Activated CD8-positive, alpha-beta T cell treated with anti-CD3 and anti-CD28 coated beads for 36 hours (primary cell): ENCODE measurements around the gene PDE4B. TPM values are rescaled to one million over a fixed set of nuclear protein-coding genes. Genes with fewer than 3 reads are reported as not detected.
"Not testable (repeated sequence)": the region's sequence is repeated elsewhere in the genome, so short reads cannot be mapped to it uniquely, and the experiment has no call there.

Source experiments
- ATAC-seq: fragments of 200-7000 bp; cut with Tn5 transposase; one replicate; pipeline ENCODE4 v1.10.0; 2021; ENCODE audit warnings: mild to moderate bottlenecking, moderate library complexity
- CTCF ChIA-PET: fragments of 350-600 bp; sonication (Branson Sonifier 250); formaldehyde crosslinking; loops from one replicate; lab custom pipeline; 2021; ENCODE audit warnings: antibody characterized with exemption; lab: Charles Lee
- POLR2A ChIA-PET: fragments of 350-600 bp; sonication (Branson Sonifier 250); formaldehyde crosslinking; loops from one replicate; lab custom pipeline; 2021; ENCODE audit warnings: antibody characterized with exemption; lab: Charles Lee
- DNase-seq: peaks from one replicate; pipeline ENCODE4 v3.0.0-alpha.2; 2020
- H3K27ac Mint-ChIP-seq: one replicate; pipeline ENCODE4 v1.8.0; 2021; ENCODE audit warnings: mild to moderate bottlenecking, mixed read lengths
- H3K27me3 Mint-ChIP-seq: one replicate; pipeline ENCODE4 v1.8.0; 2021; ENCODE audit warnings: mixed read lengths
- H3K36me3 Mint-ChIP-seq: one replicate; pipeline ENCODE4 v1.8.0; 2021; ENCODE audit warnings: low read depth, mixed read lengths
- H3K4me1 Mint-ChIP-seq: one replicate; pipeline ENCODE4 v1.8.0; 2021; ENCODE audit warnings: low read depth, mixed read lengths
- H3K4me3 Mint-ChIP-seq: one replicate; pipeline ENCODE4 v1.8.0; 2021; ENCODE audit warnings: mild to moderate bottlenecking, moderate library complexity, mixed read lengths
- H3K9me3 Mint-ChIP-seq: one replicate; pipeline ENCODE4 v1.8.0; 2021; ENCODE audit warnings: mixed read lengths
- CTCF ChIP-seq: fragments of 200-600 bp; IDR thresholded peaks from one replicate; pipeline ENCODE4 v1.8.0; 2022; ENCODE audit warnings: antibody characterized with exemption, mild to moderate bottlenecking
- intact Hi-C: fragments of 100-400 bp; cut with micrococcal nuclease; formaldehyde crosslinking; loops from one replicate; pipeline ENCODE4 v1.10.0; 2022
- total RNA-seq, 2 experiments: library from RNA; stranded (reverse); gene quantifications; one replicate each; pipeline ENCODE4 v1.2.3, GENCODE V29; 2021

The PDE4B gene
- total RNA-seq, 2 experiments from 2014 or later, result 32.4 to 33.1 TPM

- Mint-ChIP-seq H3K27me3 (no peaks in the 10 kb centered on the region), H3K9me3 (peaks cover 44% of the 10 kb centered on the region), H3K36me3 (peaks cover 12% of the 10 kb centered on the region), H3K4me3 (no peak overlapping the region), H3K27ac (no peak overlapping the region), H3K4me1 (peaks cover 38% of the 10 kb centered on the region)
- DNase-seq (no peak), ATAC-seq (no peak)
- intact Hi-C loops, result loop anchor here (1.0 kb wide), 1 partner anchor 14 kb away; no protein-coding TSS in a partner anchor
- CTCF ChIA-PET, result interaction anchor here (0.9 to 2.9 kb wide), 2 partner anchors 23 to 30 kb away, joined by 3 to 13 read pairs; no protein-coding TSS in a partner anchor
- POLR2A ChIA-PET, result interaction anchor here (1.2 to 1.9 kb wide), 2 partner anchors 23 to 43 kb away, joined by 3 to 6 read pairs; no protein-coding TSS in a partner anchor
- TF ChIP-seq CTCF, result no peak
Observed at GRCh38 chr1:66413838-66414175, 621.1 kb downstream of the PDE4B start.

GRCh38 chr1:66415281-66415680 lies 622.6 kb downstream of the PDE4B start:
- Mint-ChIP-seq H3K36me3 (peaks cover 16% of the 10 kb centered on the region), H3K27ac (no peak overlapping the region), H3K4me3 (no peak overlapping the region), H3K27me3 (no peaks in the 10 kb centered on the region), H3K4me1 (peaks cover 36% of the 10 kb centered on the region), H3K9me3 (peaks cover 40% of the 10 kb centered on the region)
- ChIA-PET CTCF (interaction anchor here (1.0 to 1.4 kb wide), 4 partner anchors 21 to 72 kb away, joined by 3 to 5 read pairs (median 4); no protein-coding TSS in a partner anchor), POLR2A (no interaction called here)
- TF ChIP-seq CTCF, result no peak
- DNase-seq (no peak), ATAC-seq (no peak)
- intact Hi-C loops, result no loop called here

GRCh38 chr1:66415866-66416265 lies 623.2 kb downstream of the PDE4B start:
- ATAC-seq (no peak), DNase-seq (no peak)
- H3K4me3 Mint-ChIP-seq, result no peak overlapping the region
- H3K27me3 Mint-ChIP-seq, result no peaks in the 10 kb centered on the region
- intact Hi-C loops, result no loop called here
- CTCF ChIA-PET, result interaction anchor here (1.4 to 1.8 kb wide), 2 partner anchors 49 to 452 kb away, joined by 3 to 5 read pairs; no protein-coding TSS in a partner anchor
- peaks cover 40% of the 10 kb centered on the region for H3K9me3 Mint-ChIP-seq
- no peak for TF ChIP-seq CTCF
- H3K36me3 Mint-ChIP-seq, result peaks cover 16% of the 10 kb centered on the region
- POLR2A ChIA-PET, result no interaction called here
- H3K4me1 Mint-ChIP-seq, result peaks cover 31% of the 10 kb centered on the region
- H3K27ac Mint-ChIP-seq, result no peak overlapping the region

- Mint-ChIP-seq H3K36me3 (peaks cover 12% of the 10 kb centered on the region), H3K9me3 (peaks cover 37% of the 10 kb centered on the region), H3K27ac (no peak overlapping the region), H3K4me3 (no peak overlapping the region), H3K27me3 (no peaks in the 10 kb centered on the region), H3K4me1 (peaks cover 27% of the 10 kb centered on the region)
- no peak for TF ChIP-seq CTCF
- no peak for ATAC-seq
- ChIA-PET POLR2A (no interaction called here), CTCF (interaction anchor here (1.2 to 1.8 kb wide), 2 partner anchors 20 to 453 kb away, joined by 3 read pairs; no protein-coding TSS in a partner anchor)
- intact Hi-C loops, result no loop called here
- no peak for DNase-seq
Observed at GRCh38 chr1:66416295-66416694, 623.6 kb downstream of the PDE4B start.

GRCh38 chr1:66418021-66418420 lies 625.3 kb downstream of the PDE4B start:
- POLR2A ChIA-PET, result no interaction called here
- CTCF ChIA-PET, result interaction anchor here (1.5 kb wide), 1 partner anchor 18 kb away, joined by 3 read pairs; no protein-coding TSS in a partner anchor

GRCh38 chr1:66420171-66420570 lies 627.5 kb downstream of the PDE4B start:
- Mint-ChIP-seq H3K9me3 (peaks cover 32% of the 10 kb centered on the region), H3K36me3 (peaks cover 10% of the 10 kb centered on the region)
- DNase-seq, ATAC-seq, intact Hi-C loops, H3K27ac Mint-ChIP-seq, H3K27me3 Mint-ChIP-seq, H3K4me1 Mint-ChIP-seq, CTCF ChIA-PET, H3K4me3 Mint-ChIP-seq: not testable (repeated sequence)
- POLR2A ChIA-PET, result interaction anchor here (1.1 kb wide), 1 partner anchor 15 kb away, joined by 4 read pairs; no protein-coding TSS in a partner anchor

More at GRCh38 chr1:66418021-66418420, 625.3 kb downstream of the PDE4B start:
- intact Hi-C loops, result no loop called here
- Mint-ChIP-seq H3K4me1 (peaks cover 17% of the 10 kb centered on the region), H3K9me3 (peaks cover 32% of the 10 kb centered on the region), H3K27ac (no peak overlapping the region), H3K27me3 (no peaks in the 10 kb centered on the region), H3K4me3 (no peak overlapping the region), H3K36me3 (peaks cover 10% of the 10 kb centered on the region)
- ATAC-seq (no peak), DNase-seq (no peak)
- no peak for TF ChIP-seq CTCF

- Mint-ChIP-seq H3K9me3 (peaks cover 29% of the 10 kb centered on the region), H3K36me3 (peaks cover 10% of the 10 kb centered on the region)
- H3K27ac Mint-ChIP-seq, POLR2A ChIA-PET, ATAC-seq, DNase-seq, intact Hi-C loops, H3K4me3 Mint-ChIP-seq, H3K27me3 Mint-ChIP-seq, CTCF ChIA-PET, H3K4me1 Mint-ChIP-seq: not testable (repeated sequence)
Observed at GRCh38 chr1:66420906-66421305, 628.2 kb downstream of the PDE4B start.
